Smooth muscle cell (in vitro differentiated cells): ENCODE measurements around the gene FBXL2. TPM values are rescaled to one million over a fixed set of nuclear protein-coding genes. Genes with fewer than 3 reads are reported as not detected.
"Not testable (repeated sequence)": the region's sequence is repeated elsewhere in the genome, so short reads cannot be mapped to it uniquely, and the experiment has no call there.

ENCODE experiments used
- DNase-seq: peaks from one replicate; lab custom pipeline; 2025; ENCODE audit not compliant: unreplicated experiment; lab: John Stamatoyannopoulos, UW
- H2AFZ ChIP-seq: fragments of 200-600 bp; sonication (generic); 2 replicates; pipeline ENCODE4 v1.6.0; 2016; ENCODE audit warnings: antibody characterized with exemption, low read depth, mild to moderate bottlenecking
- H3F3A ChIP-seq: fragments of 200-600 bp; sonication (generic); 2 replicates; pipeline ENCODE4 v1.6.0; 2017; ENCODE audit warnings: antibody characterized with exemption, low read depth
- H3K27ac ChIP-seq: fragments of 200-600 bp; sonication (generic); 2 replicates; pipeline ENCODE4 v1.5.1; 2016; ENCODE audit warnings: low read depth, mild to moderate bottlenecking
- H3K27me3 ChIP-seq: fragments of 200-600 bp; sonication (generic); 2 replicates; pipeline ENCODE4 v1.6.1; 2016; ENCODE audit warnings: low read depth, mild to moderate bottlenecking
- H3K36me3 ChIP-seq: fragments of 200-600 bp; sonication (generic); 2 replicates; pipeline ENCODE4 v1.5.1; 2016; ENCODE audit warnings: low read depth
- H3K4me1 ChIP-seq: fragments of 200-600 bp; sonication (generic); 2 replicates; pipeline ENCODE4 v1.5.1; 2016; ENCODE audit warnings: low read depth
- H3K4me2 ChIP-seq: fragments of 200-600 bp; sonication (generic); 2 replicates; pipeline ENCODE4 v1.6.0; 2016; ENCODE audit warnings: mild to moderate bottlenecking
- H3K4me3 ChIP-seq: fragments of 200-600 bp; sonication (generic); 2 replicates; pipeline ENCODE4 v1.5.1; 2016; ENCODE audit warnings: mild to moderate bottlenecking
- H3K79me2 ChIP-seq: fragments of 200-600 bp; sonication (generic); 2 replicates; pipeline ENCODE4 v1.6.0; 2016; ENCODE audit warnings: low read depth, mild to moderate bottlenecking
- H3K9ac ChIP-seq: fragments of 200-600 bp; sonication (generic); 2 replicates; pipeline ENCODE4 v1.6.0; 2016; ENCODE audit warnings: low read depth
- H3K9me3 ChIP-seq: fragments of 200-600 bp; sonication (generic); replicated peaks from 2 replicates; pipeline ENCODE4 v1.5.1; 2016; ENCODE audit warnings: low read depth
- H4K20me1 ChIP-seq: fragments of 200-600 bp; sonication (generic); 2 replicates; pipeline ENCODE4 v1.6.0; 2016; ENCODE audit warnings: low read depth
- WGBS: methylation state at CpG from one replicate; pipeline ENCODE4 v1.1.7; 2016; ENCODE audit warnings: low lambda C conversion rate; 5-methylcytosine and 5-hydroxymethylcytosine counted together
- polyA plus RNA-seq: library from polyadenylated mRNA; unstranded; fragments of >200 nt; fragmentation: Nextera tagmentation; extraction: Ambion mirVana; gene quantifications from 2 replicates; pipeline ENCODE4 v1.2.1, GENCODE V29; 2016
- total RNA-seq: library from RNA; depleted of rRNA; stranded (reverse); fragments of >200 nt; gene quantifications from 2 replicates; pipeline ENCODE4 v1.2.3, GENCODE V29; 2014
- TF ChIP-seq, protein P1 (sequence below): fragments of 200-600 bp; sonication (generic); IDR thresholded peaks from 2 replicates; pipeline ENCODE4 v1.5.1; 2017; ENCODE audit warnings: borderline replicate concordance, mild to moderate bottlenecking, antibody characterized with exemption; ENCODE audit not compliant: insufficient read depth, poor library complexity, severe bottlenecking

Gene FBXL2
- total and polyA plus RNA-seq, 2 experiments from 2014 or later, result 8.9 to 10.7 TPM

- Histone ChIP-seq H3K27me3 (no peaks in the 10 kb centered on the region), H2AFZ (no peak overlapping the region), H3K4me2 (no peak overlapping the region), H3K36me3 (peaks cover 51% of the 10 kb centered on the region), H3K9ac (no peak overlapping the region), H3K27ac (no peak overlapping the region), H4K20me1 (peaks cover 33% of the 10 kb centered on the region), H3K79me2 (no peaks in the 10 kb centered on the region), H3K9me3 (no peaks in the 10 kb centered on the region), H3F3A (peaks cover 7% of the 10 kb centered on the region), H3K4me1 (peaks cover 3% of the 10 kb centered on the region), H3K4me3 (no peak overlapping the region)
- no peak for DNase-seq
- TF ChIP-seq, protein P1, sequence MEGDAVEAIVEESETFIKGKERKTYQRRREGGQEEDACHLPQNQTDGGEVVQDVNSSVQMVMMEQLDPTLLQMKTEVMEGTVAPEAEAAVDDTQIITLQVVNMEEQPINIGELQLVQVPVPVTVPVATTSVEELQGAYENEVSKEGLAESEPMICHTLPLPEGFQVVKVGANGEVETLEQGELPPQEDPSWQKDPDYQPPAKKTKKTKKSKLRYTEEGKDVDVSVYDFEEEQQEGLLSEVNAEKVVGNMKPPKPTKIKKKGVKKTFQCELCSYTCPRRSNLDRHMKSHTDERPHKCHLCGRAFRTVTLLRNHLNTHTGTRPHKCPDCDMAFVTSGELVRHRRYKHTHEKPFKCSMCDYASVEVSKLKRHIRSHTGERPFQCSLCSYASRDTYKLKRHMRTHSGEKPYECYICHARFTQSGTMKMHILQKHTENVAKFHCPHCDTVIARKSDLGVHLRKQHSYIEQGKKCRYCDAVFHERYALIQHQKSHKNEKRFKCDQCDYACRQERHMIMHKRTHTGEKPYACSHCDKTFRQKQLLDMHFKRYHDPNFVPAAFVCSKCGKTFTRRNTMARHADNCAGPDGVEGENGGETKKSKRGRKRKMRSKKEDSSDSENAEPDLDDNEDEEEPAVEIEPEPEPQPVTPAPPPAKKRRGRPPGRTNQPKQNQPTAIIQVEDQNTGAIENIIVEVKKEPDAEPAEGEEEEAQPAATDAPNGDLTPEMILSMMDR, result no peak
- 96% methylated on average over 5 of the region's 5 CpGs for WGBS
These were observed 121.2 kb downstream of the FBXL2 start for GRCh38 chr3:33398410-33398809.

DNA sequence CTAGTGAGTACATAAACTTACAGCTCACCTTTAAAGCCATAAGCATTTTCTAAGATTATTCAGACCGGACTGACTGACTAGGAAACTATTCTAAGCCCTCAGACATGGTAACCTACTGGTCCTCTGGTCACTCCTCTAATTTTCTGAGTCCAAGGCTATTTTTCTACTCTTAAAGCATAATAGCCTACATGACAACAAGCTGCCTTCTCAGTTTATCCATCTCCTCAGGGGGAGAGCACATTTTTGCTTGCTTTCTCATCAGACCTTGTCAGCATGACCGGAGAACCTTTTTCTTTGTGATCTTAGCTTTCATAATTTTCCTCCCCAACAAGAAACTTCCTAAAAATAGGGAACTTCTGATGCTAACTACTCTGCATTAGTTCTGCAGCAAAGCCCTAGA, 124.5 kb downstream of the FBXL2 start:
- WGBS, result 86% methylated on average over 2 of the region's 2 CpGs
- Histone ChIP-seq H3K27ac (peak overlapping the region; percentile 79), H4K20me1 (peaks cover 24% of the 10 kb centered on the region), H3K9ac (no peak overlapping the region), H3K4me2 (no peak overlapping the region), H3F3A (peaks cover 4% of the 10 kb centered on the region), H3K4me3 (no peak overlapping the region), H3K9me3 (no peaks in the 10 kb centered on the region), H3K27me3 (no peaks in the 10 kb centered on the region), H2AFZ (no peak overlapping the region), H3K36me3 (peaks cover 40% of the 10 kb centered on the region), H3K4me1 (no peaks in the 10 kb centered on the region), H3K79me2 (no peaks in the 10 kb centered on the region)
- DNase-seq, result no peak
- TF ChIP-seq, protein P1, result no peak

DNA sequence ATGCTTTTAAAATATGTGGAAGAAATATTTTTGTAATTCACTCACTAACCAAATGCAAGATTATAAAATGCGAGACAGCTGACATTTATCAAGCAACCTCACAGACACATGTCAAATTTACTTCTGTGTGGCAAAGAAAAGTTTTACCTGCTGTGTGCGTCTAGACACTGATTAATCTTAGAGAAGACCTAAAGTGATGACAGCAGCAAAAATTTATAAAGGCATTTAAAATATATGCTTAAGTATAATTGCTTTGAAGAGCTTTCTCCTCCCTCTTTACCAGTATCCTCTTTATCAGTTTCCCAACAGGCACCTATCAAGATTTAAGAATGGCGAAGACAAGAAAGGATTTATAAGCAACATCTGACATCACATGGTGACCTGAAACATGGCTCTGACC, 125.7 kb downstream of the FBXL2 start:
- H3K4me1 ChIP-seq, result no peaks in the 10 kb centered on the region
- H3K27ac ChIP-seq, result peak overlapping the region; percentile 79
- no peaks in the 10 kb centered on the region for H3K79me2 ChIP-seq
- no peaks in the 10 kb centered on the region for H3K9me3 ChIP-seq
- H4K20me1 ChIP-seq, result peaks cover 23% of the 10 kb centered on the region
- peaks cover 4% of the 10 kb centered on the region for H3F3A ChIP-seq
- peaks cover 37% of the 10 kb centered on the region for H3K36me3 ChIP-seq
- H3K9ac ChIP-seq, result no peak overlapping the region
- no peak for DNase-seq
- H3K4me2 ChIP-seq, result no peak overlapping the region
- H3K27me3 ChIP-seq, result no peaks in the 10 kb centered on the region
- WGBS, result 95% methylated on average over 3 of the region's 3 CpGs
- H3K4me3 ChIP-seq, result no peak overlapping the region
- no peak overlapping the region for H2AFZ ChIP-seq
- TF ChIP-seq, protein P1, result no peak

- peaks cover 36% of the 10 kb centered on the region for H3K36me3 ChIP-seq
- 88% methylated on average over 6 of the region's 6 CpGs for WGBS
- peak overlapping the region; percentile 79 for H3K27ac ChIP-seq
These were observed 126.5 kb downstream of the FBXL2 start for GRCh38 chr3:33403756-33404155.

DNA sequence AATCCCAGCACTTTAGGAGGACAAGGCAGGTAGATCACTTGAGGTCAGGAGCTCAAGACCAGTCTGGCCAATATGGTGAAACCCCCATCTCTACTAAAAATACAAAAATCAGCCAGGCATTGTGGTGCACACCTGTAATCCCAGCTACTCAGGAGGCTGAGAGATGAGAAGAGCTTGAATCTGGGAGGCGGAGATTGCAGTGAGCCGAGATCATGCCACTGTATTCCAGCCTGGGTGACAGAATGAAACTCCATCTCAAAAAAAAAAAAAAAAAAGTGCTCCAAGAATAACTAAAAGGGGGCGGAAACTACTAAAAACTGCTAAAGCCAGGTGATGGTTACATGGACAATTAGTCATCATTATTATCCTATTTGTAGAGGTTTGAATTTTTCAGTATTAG, 133.6 kb downstream of the FBXL2 start:
- H2AFZ ChIP-seq, H3K27ac ChIP-seq, DNase-seq, H3K4me2 ChIP-seq, H3K4me1 ChIP-seq, H3F3A ChIP-seq, H3K9me3 ChIP-seq, H3K4me3 ChIP-seq, H3K27me3 ChIP-seq, H3K9ac ChIP-seq: not testable (repeated sequence)
- Histone ChIP-seq H4K20me1 (peaks cover 44% of the 10 kb centered on the region), H3K79me2 (peaks cover 14% of the 10 kb centered on the region), H3K36me3 (peaks cover 29% of the 10 kb centered on the region)
- 98% methylated on average over 3 of the region's 3 CpGs for WGBS

More at GRCh38 chr3:33403756-33404155, 126.5 kb downstream of the FBXL2 start:
- peaks cover under 1% of the 10 kb centered on the region for H3K79me2 ChIP-seq
- TF ChIP-seq, protein P1, result no peak
- no peak overlapping the region for H2AFZ ChIP-seq
- DNase-seq, result no peak
- peaks cover 4% of the 10 kb centered on the region for H3F3A ChIP-seq
- H3K9ac ChIP-seq, result no peak overlapping the region
- H3K9me3 ChIP-seq, result no peaks in the 10 kb centered on the region
- no peak overlapping the region for H3K4me2 ChIP-seq
- no peaks in the 10 kb centered on the region for H3K27me3 ChIP-seq
- H3K4me3 ChIP-seq, result no peak overlapping the region
- no peaks in the 10 kb centered on the region for H3K4me1 ChIP-seq
- H4K20me1 ChIP-seq, result peaks cover 15% of the 10 kb centered on the region
